Measurements from ENCODE around the gene PER2.

PER2 gene

DNA sequence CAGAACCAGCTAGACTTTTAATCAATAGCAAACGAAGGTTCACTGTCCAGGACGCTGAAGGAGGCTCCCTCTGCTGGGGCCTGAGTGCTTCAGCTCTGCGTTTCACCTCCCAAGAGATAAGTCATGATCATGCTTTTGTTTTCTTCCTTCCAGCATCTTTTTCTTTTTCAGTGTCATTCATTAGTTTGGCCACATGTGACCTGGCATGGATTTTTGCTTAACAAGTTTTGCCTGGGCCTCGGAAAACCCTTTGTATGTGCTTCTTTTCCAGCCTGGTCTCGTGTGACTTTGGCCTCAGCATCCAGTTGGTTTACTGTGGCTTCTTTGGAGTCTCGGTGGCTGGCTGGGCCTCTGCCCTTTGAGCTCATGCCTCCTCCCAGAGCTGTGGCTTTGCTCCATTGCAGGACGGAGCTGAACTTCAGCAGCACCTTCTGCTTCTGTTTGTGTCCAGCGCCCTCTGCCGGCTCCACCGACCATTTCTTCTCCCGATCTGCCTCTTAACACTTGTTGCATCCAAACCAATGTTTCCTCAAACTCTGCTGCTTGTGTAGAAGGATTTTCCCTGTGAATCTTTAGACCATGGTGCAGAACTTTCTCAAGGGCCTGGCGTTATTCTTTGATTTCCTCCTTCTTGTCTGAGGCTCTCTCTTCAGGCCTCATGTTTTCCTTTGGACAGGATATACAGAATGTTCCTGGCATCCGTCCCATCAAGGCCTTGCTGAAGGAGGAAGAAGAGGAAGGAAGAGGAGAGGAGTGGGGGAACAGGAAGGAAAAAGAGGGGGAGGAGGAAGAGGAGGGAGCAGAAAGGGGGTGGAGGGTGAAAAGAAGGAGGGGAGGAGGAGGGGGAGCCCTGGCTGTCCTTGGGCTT, 25.0 kb downstream of the PER2 start:
- DNase-seq: peak; percentile 83

DNA sequence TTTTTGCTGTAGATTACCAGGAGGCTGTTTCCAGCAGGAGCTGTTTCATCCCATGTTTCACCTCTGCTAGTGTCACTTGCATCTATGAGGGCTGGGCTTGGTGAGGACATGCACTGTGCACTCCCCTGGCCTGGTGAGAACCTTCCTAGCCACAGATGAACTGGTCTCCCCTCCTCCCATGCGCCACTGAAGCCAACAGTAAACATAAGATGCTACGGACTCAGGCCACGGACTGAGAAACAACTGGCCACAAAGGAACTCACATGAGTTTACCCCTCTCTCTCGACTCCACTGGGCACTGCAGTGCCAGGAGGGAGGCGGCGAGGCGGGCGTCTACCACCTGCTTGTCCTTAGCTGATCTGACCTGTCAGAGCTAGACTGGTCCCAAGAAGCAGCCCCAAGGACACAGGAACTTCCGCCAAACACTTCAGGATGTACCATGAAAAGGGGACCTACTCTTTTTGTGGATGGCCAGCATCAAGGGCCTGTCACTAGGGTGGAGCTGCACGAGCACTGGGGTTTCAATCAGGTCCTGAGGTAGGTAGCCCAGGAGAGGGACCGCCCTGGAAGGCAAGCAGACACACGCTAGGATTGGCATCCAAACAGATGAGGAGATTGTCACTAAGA, 25.8 kb downstream of the PER2 start:
- DNase-seq: no peak

DNA sequence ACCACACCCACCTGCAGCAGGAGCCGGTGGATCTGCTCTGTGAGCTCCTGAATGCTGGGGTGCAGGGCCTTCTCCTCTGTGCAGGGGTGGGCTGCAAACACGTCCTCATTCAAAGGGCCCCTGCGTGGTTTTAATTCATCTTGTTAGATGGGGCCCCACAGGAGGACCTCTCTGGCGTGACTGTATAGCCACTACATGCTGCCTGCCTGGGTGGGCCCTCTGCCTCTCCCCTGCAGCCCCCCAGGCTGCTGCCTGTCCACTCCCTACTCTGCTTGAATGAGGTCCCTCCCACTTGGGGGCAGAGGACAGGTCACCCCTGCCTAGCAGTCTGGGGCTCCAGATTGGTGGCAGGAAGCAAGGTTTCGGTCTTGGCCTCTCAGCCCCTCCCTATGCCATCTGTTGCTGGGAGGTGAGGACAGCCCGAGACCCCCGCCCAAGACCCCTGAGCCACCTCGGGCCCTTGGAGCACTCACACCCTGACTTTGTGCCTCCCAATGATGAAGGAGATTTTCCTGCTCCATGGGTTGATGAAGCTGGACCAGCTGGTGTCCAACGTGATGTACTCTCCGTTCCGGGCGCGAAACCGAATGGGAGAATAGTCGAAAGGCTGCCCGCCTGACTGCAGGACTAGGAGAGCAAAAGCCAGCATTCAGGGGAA, 26.6 kb downstream of the PER2 start:
- DNase-seq: no peak

DNA sequence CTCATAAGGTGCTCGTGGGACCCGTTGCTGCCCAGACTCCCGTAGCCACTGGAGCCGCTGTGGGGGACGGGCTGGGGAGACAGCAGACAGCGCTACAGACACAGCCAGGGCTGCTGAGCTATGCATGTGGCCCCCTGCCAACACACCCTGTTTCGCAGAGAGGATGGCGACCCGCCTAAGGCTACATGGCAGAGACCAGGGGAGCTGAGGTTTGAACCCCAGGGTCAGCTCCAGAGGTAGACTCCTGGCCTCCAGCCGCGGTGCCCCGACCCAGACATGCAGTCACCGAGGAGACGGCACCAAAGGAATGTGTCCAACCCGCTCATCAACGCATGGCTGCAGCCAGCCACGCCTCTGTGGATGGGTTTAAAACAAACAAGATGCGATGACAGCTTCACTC, 27.5 kb downstream of the PER2 start:
- no peak for DNase-seq

DNA sequence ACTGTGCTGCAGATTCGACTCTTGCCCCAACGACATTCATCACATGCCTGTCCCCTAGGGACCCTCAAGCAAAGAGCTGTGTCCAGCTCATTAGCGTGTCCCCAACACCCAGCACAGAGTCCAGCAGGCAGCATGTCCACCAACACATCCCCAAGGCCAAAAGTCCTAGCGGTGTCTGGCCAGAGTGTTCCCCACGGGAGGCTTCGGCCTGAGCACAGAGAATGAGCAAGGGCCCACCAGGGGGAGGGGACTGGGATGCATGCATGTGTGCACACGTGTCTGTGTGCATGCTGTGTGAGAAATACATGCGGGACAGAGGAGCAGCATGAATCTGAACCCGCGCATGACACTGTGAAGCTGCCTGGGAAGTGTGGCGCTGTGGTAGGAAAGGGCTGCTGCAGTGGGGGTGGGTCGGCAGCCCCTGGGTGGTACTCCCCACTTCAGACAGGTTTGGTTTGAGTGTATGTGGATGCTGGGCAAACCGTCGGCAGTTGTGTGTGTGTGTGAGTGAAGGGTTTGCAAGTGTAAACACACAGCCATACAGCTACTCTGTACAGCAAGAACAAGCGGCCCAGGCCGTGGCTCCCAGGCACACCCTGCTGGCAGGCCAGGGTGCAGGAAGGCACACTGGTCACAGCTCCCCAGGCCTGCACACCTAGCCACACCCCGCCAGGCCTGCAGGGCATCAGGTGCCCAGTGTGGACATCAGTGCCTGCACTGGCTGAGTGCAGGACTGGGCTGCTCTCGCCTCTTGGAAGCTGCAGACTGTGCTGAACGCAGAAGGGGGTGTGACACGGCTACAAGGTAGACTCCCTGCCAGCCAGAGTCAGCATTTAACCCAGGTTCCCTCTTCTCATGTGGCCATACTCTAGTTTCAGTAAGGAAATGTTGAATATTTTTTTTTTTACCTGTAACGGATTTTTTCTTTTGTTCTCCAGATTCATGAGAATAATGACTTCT, 29.1 kb downstream of the PER2 start:
- DNase-seq: no peak

DNA sequence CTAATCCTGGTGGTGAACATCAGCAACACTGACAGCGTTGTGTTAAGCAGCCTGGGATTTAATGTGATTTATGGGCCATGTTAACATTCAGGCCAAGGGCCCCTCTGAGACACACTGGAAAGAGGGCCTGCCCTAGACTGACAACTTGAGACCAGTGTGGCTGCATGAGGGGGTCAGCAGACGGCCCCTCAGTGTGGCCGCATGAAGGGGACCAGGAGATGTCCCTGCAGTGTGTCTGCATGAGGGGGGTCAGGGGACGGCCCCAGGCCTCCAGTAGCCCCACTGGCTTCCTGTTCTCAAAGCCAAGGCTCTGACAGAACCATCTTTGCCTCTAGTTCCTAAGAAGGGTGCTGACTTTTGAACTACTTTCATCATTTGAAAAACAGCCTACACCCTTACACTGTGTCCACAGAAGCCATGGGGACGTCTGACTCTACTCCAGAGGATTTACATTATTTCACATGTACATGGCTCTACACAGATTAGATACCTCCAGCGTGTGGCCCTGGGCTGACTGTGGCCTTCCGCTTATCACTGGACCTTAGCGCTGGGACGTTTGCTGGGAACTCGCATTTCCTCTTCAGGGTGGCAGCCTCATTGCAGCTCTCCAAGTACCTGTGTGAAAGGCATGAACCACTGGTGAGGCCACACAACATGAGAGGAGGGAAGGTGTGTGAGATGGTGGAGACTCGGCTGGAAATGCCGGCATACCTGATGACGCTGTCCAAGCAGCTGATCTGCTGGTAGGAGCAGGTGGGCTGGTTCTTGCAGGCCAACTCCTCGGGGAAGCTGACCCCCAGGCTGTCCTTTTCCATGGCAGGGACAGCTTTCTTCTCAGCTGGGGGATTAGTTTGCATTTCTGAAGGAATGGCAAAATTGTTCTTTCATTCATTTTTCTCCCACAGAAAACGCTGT, 30.4 kb downstream of the PER2 start:
- DNase-seq: no peak

DNA sequence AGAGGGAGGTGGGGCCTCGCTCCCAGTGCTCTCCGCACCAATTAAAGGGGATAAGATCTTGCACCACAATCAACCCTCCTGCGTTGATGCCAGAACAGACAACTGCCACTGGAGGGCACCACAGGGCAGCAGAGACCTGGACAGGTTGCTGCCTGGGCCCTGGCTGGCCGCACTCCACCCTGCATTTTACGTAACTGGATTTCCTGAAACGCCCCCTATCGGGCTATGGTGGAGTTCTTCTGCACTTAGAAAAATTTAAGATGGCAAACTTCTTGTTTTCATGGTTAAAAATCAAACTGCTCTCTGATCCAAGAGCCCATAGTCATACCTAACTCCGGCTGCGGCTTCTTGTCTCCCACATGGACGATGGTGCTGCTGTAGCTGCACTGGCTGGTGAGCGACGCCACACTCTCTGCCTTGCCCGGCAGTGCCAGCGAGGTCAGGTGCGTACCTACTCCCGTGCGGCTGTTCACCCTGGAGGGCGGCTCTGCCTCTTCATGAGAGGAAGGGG, 31.8 kb downstream of the PER2 start:
- peak; percentile 73 for DNase-seq

DNA sequence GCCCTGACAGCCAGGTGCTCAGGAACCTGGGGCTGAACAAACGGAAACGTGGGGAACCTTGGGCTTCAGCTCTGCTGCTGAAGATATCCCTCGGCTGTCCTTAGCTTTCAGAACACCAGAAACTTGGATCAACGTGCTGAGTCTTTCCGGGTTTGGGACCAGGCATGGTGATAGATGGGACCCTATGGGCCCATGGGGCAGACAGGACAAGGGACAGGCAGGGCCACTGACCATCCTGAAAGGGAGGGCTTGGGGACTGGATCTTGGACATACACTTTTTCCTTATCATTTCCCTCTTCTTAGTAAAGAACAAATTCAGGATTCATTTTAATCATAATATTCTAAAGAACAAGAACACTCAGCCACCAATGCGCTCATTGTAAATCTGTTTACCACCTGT, 32.3 kb downstream of the PER2 start:
- DNase-seq: no peak

DNA sequence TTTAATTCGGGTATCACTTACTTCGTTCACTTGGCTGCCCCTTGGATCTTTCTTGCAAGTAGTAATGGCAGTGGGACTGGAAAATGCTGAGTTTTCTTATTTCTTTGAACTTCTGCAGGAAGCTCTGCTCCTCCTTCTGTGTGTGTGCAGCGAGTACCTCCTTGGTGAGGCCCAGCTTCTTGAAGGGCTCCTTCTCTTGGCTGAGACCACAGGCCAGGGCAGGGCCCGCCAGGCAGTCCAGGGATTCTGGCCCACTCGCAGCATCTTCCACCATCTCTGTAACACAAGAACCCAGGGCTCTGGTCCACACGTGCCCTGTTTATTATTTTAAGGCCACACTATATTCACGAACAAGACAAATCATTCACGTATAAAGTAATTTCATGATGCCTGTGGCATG, 32.8 kb downstream of the PER2 start:
- DNase-seq: no peak

DNA sequence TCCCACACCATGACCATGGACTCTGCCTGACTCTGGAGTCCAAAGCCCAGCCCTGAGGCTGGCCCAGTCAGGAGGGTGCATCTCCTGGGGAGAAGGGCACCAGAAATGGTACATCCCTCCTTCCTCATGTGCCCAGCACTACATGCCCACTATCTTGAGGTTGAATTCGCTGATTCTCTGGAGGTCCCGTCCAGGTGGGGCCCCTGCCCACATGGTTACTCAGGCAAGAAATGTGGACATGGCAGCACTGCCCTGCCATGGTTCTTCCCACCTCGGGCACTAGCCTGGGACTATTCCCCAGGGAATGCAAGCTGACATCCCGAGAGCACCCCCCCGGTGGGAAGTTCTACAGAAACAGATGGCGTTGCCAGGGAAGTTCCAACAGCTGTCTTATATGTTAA, 33.3 kb downstream of the PER2 start:
- no peak for DNase-seq

DNA sequence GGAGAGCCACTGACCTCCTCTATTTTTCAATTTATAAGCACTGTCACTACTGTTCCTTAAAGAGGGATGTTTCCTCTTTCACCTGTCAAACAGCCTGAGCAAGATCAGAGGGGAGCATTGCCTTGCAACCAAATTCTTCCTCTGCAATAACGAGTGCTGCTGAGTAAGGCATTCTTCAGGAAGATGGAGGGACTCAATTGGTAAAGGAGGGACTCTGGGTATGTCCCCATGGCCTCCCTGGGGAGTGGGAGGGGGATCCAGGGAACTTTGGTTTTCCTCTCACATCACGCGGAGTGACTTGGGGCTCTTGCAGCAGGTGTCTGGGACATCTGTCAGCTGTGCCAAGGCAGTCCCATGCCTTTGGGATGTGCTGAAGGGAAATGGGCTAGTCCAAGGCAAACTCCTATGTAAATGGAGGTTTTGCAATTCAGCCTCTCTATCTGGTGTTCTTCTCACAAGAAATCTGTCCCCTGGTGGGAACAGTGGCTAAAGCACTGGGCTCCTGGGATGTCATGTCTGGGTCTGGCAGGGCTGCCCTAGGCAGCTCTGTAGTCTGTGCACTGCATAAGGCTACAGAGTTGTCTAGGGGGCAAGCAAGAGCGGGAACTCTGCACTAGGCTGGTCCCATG, 34.2 kb downstream of the PER2 start:
- no peak for DNase-seq

DNA sequence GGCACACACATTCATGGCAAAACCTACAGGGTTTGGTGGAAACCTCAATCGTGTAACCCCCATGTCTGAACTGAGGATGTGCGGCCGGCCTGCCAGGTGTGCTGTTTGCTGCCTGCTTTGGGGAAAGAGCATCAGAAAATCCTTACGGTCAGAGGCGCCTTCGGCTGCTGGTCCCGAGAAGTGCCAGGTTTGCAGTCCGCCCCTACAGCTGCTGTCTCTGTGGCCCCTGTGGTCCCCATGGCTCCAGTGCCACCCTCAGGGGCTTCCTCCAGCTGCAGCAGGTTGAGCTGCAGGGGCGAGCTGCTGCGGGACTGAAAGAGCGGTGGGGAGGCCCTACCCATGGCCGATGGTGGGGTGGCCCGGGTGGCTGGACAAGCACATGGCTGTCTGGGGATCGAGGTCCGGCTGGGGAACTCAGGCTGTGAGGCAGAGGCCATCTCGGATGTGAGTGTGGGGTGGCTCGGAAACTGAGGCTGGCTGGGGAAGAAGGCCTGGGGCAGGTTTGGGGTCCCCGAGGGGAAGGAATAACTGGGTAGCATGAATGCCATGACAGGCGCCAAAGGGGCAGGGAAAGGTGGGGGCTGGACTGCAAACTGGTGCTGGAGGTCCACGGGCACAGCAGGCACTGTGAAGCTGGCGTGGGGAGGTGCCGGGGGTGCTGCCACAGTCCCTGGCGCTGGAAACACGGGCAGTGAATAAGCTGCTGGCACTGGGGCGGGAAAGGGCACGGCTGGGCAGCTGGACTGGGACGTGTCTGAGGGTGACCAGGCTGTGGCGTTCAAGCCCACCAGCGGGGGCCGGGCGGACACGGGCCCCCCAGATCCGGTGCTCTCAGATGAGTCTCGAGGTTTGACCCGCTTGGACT, 35.4 kb downstream of the PER2 start:
- no peak for DNase-seq

DNA sequence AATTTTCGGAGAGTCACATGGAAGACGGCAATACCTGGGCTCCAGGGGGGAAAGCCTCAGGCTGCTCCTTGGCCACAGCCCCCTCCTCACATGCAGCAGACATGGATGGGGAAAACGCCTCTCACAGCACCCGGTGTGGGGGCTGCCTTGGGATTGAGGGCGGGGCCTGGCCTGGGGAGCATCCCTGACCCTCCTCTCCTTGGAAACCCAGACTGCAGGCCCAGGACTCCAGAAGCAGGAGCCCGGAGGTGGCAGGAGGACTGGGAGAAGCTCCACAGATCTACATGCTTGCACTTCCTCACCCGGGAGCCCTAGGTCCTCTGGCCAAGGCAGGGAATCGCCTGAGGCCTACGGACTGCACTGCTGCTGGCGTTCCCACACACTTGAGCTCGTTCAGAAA, 36.4 kb downstream of the PER2 start:
- no peak for DNase-seq

DNA sequence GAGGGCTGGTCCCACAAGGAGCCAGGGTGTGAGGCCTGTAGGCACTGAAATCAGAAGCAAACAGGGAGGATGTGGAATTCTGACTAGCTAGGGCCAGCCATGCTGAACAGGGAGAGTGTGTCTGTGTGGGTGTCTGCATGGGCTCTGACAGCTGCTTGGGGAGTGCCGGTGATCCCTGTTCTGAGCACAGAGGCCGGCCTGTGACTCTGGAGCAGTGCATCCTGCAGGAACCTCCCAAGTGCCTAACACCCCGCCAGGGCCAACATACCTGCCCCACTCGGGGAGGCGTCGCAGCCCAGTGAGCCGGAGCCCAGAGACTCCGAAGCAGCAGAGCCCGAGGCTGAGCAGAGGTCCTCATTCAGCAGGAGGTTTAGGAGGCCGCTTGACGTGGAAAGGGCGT, 37.1 kb downstream of the PER2 start:
- no peak for DNase-seq

DNA sequence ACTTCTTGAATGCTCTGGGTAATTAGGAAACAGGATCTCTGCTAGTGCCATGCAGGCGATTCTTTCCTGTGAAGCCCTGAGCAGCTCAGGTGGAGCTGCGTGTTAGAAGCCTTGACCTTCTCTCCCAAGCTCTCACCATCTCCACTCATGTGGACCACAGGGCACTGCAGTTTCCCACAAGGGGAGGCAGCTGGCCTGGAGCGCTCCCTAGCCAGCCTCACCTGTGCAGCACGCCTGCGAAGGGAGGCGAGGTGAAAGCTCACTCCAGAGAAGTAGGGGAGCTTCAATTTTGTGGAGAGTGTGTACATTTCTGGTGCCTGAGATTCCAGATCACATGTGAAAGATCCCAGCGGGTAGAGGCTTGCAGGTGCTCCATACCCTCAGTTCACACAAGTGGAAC, 37.5 kb downstream of the PER2 start:
- DNase-seq: no peak

DNA sequence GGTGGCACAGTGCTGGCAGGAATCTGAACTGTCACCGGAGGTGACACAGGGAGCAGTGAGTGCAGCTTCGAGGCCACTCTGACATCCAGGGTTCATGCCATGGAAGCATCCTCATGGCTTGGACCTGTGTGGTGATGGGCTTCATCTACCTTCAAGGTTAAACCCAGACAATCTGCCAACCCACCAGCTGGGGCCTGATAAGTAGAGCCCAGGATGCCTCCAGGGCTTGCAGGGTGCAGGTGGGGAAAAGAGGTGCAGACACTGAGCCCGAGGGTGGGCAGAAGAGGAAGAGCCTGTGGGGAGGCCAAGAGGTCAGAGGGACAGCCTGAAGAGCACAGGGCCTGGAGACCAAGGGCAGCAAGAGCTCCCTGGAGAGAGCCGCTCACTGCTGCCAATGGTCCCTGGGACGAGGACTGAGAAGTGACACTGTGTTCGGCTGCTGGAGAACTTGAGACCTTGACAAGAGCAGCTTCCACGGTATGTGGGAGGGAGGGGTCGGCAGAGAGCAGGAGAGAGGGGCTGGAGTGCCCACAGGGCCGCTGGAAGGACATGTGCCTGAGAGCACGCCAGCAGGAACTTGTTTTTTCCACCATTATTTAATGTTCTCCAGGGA, 40.5 kb downstream of the PER2 start:
- no peak for DNase-seq

DNA sequence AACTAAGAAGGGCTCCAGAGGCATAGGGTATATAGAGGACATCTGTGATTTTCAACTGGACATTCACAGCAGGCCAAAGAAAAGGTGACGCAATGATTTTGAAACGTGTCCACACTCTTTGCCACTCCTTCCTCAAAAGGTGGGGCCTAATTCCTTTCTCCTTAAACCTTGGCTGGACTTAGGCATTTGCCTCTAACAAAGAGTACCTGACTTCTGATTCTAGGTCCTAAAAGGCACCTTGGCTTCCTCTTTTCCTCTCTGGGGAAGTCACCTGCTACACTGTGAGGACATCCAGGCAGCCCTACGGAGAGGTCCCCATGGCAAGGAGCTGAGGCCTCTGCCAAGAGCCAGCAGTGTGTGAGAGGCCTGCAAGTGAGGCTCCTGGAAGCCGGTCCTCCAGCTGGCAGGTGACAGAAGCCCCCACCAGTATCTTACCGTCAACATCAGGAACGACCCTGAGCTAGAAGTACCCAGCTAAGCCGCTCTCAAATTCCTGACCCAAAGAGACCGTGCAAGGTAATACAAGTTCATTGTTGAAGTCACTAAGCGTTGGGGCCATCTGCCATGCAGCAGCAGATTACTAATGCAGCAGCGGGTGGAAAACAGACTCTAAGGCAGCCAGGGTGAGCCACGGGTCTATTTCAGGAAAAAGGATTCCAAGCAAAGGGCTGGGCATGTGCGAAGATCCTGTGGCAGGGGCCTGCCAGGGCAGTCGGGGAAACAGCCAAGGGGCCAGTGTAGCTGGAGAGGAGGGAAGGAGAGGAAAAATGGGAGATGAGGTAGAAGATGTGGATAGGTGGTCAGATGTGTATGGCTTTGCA, 41.2 kb downstream of the PER2 start:
- no peak for DNase-seq

DNA sequence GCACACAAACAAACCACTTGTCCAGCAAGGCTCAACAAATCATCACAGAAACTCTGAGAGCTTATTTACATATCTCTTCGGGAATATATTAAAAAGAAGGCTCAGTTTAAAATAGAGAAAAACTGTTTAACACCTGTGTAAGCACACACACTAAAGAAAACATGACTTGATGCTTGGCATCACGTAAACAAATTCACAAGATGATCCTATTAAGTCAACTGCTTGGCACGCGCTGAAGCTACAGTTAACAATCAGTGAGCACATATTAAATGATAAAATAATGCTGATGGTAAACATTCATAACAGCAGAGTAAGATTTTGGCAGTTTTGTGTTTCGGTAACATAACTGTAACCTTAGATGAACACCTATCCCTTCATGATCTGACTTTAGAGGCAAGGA, 44.3 kb downstream of the PER2 start:
- DNase-seq: no peak
